Jurkat, Clone E6-1 (cell line): ENCODE results near the gene FAF1.
"Not testable (repeated sequence)": the region's sequence is repeated elsewhere in the genome, so short reads cannot be mapped to it uniquely, and the experiment has no call there.

Experiments used
- DNase-seq: peaks from one replicate; pipeline ENCODE4 v3.0.0-alpha.2; 2011; ENCODE audit warnings: low read depth, low spot score
- H3K4me3 ChIP-seq: 2 replicates; pipeline ENCODE4 v1.5.1; 2011; ENCODE audit warnings: mild to moderate bottlenecking, low read length, control low read depth, moderate library complexity

FAF1 gene

GRCh38 chr1:50968158-50968820 is 8.2 kb upstream of the FAF1 start:
- DNase-seq = peak; percentile 90
- peak overlapping the region; percentile 97 for H3K4me3 ChIP-seq

- no peak for DNase-seq
These were observed 7.5 kb upstream of the FAF1 start for GRCh38 chr1:50967416-50968157.

GRCh38 chr1:50966991-50967390 is 6.9 kb upstream of the FAF1 start:
- H3K4me3 ChIP-seq = no peak overlapping the region
- no peak for DNase-seq

More at GRCh38 chr1:50967416-50968157, 7.5 kb upstream of the FAF1 start:
- H3K4me3 ChIP-seq = peak overlapping the region; percentile 97

- no peak overlapping the region for H3K4me3 ChIP-seq
- no peak for DNase-seq
These were observed 4.8 kb upstream of the FAF1 start for GRCh38 chr1:50964863-50965262.

- no peak for DNase-seq
- H3K4me3 ChIP-seq = peak overlapping the region; percentile 96
These were observed 659 bp downstream of the FAF1 start for GRCh38 chr1:50959303-50959912.

GRCh38 chr1:50955116-50955515 is 5.0 kb downstream of the FAF1 start:
- DNase-seq = no peak
- no peak overlapping the region for H3K4me3 ChIP-seq

GRCh38 chr1:50952566-50952965 is 7.5 kb downstream of the FAF1 start:
- DNase-seq, H3K4me3 ChIP-seq: not testable (repeated sequence)

GRCh38 chr1:50950396-50950795 is 9.7 kb downstream of the FAF1 start:
- DNase-seq = no peak
- no peak overlapping the region for H3K4me3 ChIP-seq

- no peak overlapping the region for H3K4me3 ChIP-seq
- DNase-seq = no peak
These were observed 10.6 kb downstream of the FAF1 start for GRCh38 chr1:50949286-50949982.

- DNase-seq = no peak
These were observed 17.7 kb downstream of the FAF1 start for GRCh38 chr1:50942334-50942733.

GRCh38 chr1:50940291-50940690 is 19.8 kb downstream of the FAF1 start:
- no peak for DNase-seq
- no peak overlapping the region for H3K4me3 ChIP-seq

More at GRCh38 chr1:50942334-50942733, 17.7 kb downstream of the FAF1 start:
- H3K4me3 ChIP-seq = no peak overlapping the region

- H3K4me3 ChIP-seq = no peak overlapping the region
- no peak for DNase-seq
These were observed 23.7 kb downstream of the FAF1 start for GRCh38 chr1:50936321-50936720.

- DNase-seq, H3K4me3 ChIP-seq: not testable (repeated sequence)
These were observed 24.8 kb downstream of the FAF1 start for GRCh38 chr1:50935276-50935675.

- no peak for DNase-seq
- no peak overlapping the region for H3K4me3 ChIP-seq
These were observed 25.2 kb downstream of the FAF1 start for GRCh38 chr1:50934838-50935237.

- H3K4me3 ChIP-seq, DNase-seq: not testable (repeated sequence)
These were observed 26.3 kb downstream of the FAF1 start for GRCh38 chr1:50933770-50934169.

GRCh38 chr1:50932043-50932442 is 28.0 kb downstream of the FAF1 start:
- DNase-seq, H3K4me3 ChIP-seq: not testable (repeated sequence)

- DNase-seq = no peak
- no peak overlapping the region for H3K4me3 ChIP-seq
These were observed 28.9 kb downstream of the FAF1 start for GRCh38 chr1:50930965-50931737.

GRCh38 chr1:50930193-50930592 is 29.9 kb downstream of the FAF1 start:
- no peak for DNase-seq

GRCh38 chr1:50929376-50929958 is 30.6 kb downstream of the FAF1 start:
- DNase-seq = peak; percentile 19
- H3K4me3 ChIP-seq = no peak overlapping the region

More at GRCh38 chr1:50930193-50930592, 29.9 kb downstream of the FAF1 start:
- no peak overlapping the region for H3K4me3 ChIP-seq
